ENCODE results near the gene HBG2. TPM values are rescaled to one million over a fixed set of nuclear protein-coding genes. Genes with fewer than 3 reads are reported as not detected.

Gene HBG2
- total and polyA plus RNA-seq, 2 donors from 2014 or later = not detected

DNA sequence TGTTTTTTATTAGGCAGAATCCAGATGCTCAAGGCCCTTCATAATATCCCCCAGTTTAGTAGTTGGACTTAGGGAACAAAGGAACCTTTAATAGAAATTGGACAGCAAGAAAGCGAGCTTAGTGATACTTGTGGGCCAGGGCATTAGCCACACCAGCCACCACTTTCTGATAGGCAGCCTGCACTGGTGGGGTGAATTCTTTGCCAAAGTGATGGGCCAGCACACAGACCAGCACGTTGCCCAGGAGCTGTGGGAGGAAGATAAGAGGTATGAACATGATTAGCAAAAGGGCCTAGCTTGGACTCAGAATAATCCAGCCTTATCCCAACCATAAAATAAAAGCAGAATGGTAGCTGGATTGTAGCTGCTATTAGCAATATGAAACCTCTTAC, 29.1 kb downstream of the HBG2 start:
- Histone ChIP-seq H3K36me3 (ENCODE audit: control insufficient read depth in 2 of 3, insufficient read depth in 3 of 3, low read length in 3 of 3) (no peaks in the 10 kb centered on the region), H3K9ac (ENCODE audit: low read length in 3 of 3) (no peak overlapping the region), H3K4me3 (ENCODE audit: low read length in 3 of 3) (no peak overlapping the region), H3K9me3 (ENCODE audit: control insufficient read depth in 2 of 3, insufficient read depth in 1 of 3, low read length in 3 of 3) (no peaks in the 10 kb centered on the region), H3K27me3 (ENCODE audit: control insufficient read depth, insufficient read depth, low read length) (no peaks in the 10 kb centered on the region), H3K4me1 (ENCODE audit: control insufficient read depth in 2 of 3, insufficient read depth in 2 of 3, low read depth in 1 of 3, low read length in 3 of 3) (no peaks in the 10 kb centered on the region), H3K27ac (ENCODE audit: low read depth in 2 of 2, low read length in 2 of 2) (no peak overlapping the region)
- TF ChIP-seq CTCF (IDR thresholded peaks at IDR 0.05; ENCODE audit: borderline replicate concordance, extremely low read depth, insufficient read depth) = no peak
- intact Hi-C loops (cut with DNase I) = no loop called here
- DNase-seq = no peak
- FAIRE-seq = no peak

DNA sequence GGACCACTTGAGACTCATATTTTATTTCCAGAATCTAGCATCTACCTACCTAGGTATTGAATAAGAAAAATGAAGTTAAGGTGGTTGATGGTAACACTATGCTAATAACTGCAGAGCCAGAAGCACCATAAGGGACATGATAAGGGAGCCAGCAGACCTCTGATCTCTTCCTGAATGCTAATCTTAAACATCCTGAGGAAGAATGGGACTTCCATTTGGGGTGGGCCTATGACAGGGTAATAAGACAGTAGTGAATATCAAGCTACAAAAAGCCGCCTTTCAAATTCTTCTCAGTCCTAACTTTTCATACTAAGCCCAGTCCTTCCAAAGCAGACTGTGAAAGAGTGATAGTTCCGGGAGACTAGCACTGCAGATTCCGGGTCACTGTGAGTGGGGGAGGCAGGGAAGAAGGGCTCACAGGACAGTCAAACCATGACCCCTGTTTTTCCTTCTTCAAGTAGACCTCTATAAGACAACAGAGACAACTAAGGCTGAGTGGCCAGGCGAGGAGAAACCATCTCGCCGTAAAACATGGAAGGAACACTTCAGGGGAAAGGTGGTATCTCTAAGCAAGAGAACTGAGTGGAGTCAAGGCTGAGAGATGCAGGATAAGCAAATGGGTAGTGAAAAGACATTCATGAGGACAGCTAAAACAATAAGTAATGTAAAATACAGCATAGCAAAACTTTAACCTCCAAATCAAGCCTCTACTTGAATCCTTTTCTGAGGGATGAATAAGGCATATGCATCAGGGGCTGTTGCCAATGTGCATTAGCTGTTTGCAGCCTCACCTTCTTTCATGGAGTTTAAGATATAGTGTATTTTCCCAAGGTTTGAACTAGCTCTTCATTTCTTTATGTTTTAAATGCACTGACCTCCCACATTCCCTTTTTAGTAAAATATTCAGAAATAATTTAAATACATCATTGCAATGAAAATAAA, 29.8 kb downstream of the HBG2 start:
- Histone ChIP-seq H3K27me3 (ENCODE audit: control insufficient read depth, insufficient read depth, low read length) (no peaks in the 10 kb centered on the region), H3K4me1 (ENCODE audit: control insufficient read depth in 2 of 3, insufficient read depth in 2 of 3, low read depth in 1 of 3, low read length in 3 of 3) (no peaks in the 10 kb centered on the region), H3K27ac (ENCODE audit: low read depth in 2 of 2, low read length in 2 of 2) (no peak overlapping the region), H3K9ac (ENCODE audit: low read length in 3 of 3) (no peak overlapping the region), H3K9me3 (ENCODE audit: control insufficient read depth in 2 of 3, insufficient read depth in 1 of 3, low read length in 3 of 3) (no peaks in the 10 kb centered on the region), H3K4me3 (ENCODE audit: low read length in 3 of 3) (no peak overlapping the region), H3K36me3 (ENCODE audit: control insufficient read depth in 2 of 3, insufficient read depth in 3 of 3, low read length in 3 of 3) (no peaks in the 10 kb centered on the region)
- no peak for FAIRE-seq
- no peak for DNase-seq
- intact Hi-C loops (cut with DNase I) = no loop called here
- TF ChIP-seq CTCF (IDR thresholded peaks at IDR 0.05; ENCODE audit: borderline replicate concordance, extremely low read depth, insufficient read depth) = no peak

DNA sequence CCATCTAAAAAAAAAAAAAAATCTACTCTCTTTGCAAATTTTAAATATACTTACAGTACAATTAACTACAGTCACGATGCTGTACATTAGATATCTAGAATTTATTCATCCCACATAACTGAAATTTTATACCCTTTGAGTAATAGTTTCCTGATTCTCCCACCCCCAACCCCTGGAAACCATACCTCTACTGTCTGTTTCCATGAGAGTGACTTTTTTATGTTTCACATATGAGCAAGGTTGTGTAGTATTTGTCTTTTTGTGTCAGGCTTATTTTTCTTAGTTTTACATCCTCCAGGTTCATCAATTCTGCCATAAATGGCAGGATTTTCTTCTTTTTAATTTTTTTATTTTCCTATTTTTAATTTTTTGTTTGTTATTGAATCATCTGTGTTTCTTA, 30.9 kb downstream of the HBG2 start:
- no peak for DNase-seq
- no peak for TF ChIP-seq CTCF (IDR thresholded peaks at IDR 0.05; ENCODE audit: borderline replicate concordance, extremely low read depth, insufficient read depth)
- H3K4me1 ChIP-seq (ENCODE audit: control insufficient read depth in 2 of 3, insufficient read depth in 2 of 3, low read depth in 1 of 3, low read length in 3 of 3) = no peaks in the 10 kb centered on the region
- H3K36me3 ChIP-seq (ENCODE audit: control insufficient read depth in 2 of 3, insufficient read depth in 3 of 3, low read length in 3 of 3) = no peaks in the 10 kb centered on the region
- no peak for FAIRE-seq
- H3K9me3 ChIP-seq (ENCODE audit: control insufficient read depth in 2 of 3, insufficient read depth in 1 of 3, low read length in 3 of 3) = no peaks in the 10 kb centered on the region
- intact Hi-C loops (cut with DNase I) = no loop called here
- H3K9ac ChIP-seq (ENCODE audit: low read length in 3 of 3) = no peak overlapping the region
- H3K27ac ChIP-seq (ENCODE audit: low read depth in 2 of 2, low read length in 2 of 2) = no peak overlapping the region
- no peak overlapping the region for H3K4me3 ChIP-seq (ENCODE audit: low read length in 3 of 3)
- H3K27me3 ChIP-seq (ENCODE audit: control insufficient read depth, insufficient read depth, low read length) = no peaks in the 10 kb centered on the region
